T1000 (cell line): ENCODE data around the gene RFFL.

Experiments
- DNase-seq: peaks from one replicate; lab custom pipeline; 2025; ENCODE audit warnings: mixed read lengths; lab: John Stamatoyannopoulos, UW

Gene RFFL

GRCh38 chr17:35081638-35082037 lies 18.1 kb upstream of the RFFL start:
- DNase-seq = no peak

DNA sequence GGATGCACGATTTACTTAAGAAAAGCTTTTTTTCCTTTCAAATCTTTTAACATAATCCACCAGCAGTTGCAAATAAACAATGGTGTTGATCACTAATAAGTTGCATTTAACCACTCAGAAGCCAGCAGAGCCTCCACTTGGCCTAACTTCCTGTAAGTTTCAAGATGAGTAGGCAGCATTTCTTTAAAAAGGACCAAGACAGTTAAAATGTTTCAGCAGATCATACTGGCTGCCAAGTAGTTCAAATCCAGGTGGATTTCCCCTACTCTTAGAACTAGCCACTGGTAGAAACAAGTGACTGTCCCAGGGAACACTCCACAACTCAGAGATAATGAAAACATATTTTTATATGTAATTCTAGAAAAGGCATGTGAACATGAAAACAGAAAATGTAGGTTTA lies 17.0 kb upstream of the RFFL start:
- DNase-seq = no peak

GRCh38 chr17:35079547-35080423 lies 16.3 kb upstream of the RFFL start:
- no peak for DNase-seq

GRCh38 chr17:35076874-35077273 lies 13.4 kb upstream of the RFFL start:
- no peak for DNase-seq

- DNase-seq = no peak
Observed at GRCh38 chr17:35074711-35075707, 11.5 kb upstream of the RFFL start.

GRCh38 chr17:35073991-35074627 lies 10.6 kb upstream of the RFFL start:
- no peak for DNase-seq

DNA sequence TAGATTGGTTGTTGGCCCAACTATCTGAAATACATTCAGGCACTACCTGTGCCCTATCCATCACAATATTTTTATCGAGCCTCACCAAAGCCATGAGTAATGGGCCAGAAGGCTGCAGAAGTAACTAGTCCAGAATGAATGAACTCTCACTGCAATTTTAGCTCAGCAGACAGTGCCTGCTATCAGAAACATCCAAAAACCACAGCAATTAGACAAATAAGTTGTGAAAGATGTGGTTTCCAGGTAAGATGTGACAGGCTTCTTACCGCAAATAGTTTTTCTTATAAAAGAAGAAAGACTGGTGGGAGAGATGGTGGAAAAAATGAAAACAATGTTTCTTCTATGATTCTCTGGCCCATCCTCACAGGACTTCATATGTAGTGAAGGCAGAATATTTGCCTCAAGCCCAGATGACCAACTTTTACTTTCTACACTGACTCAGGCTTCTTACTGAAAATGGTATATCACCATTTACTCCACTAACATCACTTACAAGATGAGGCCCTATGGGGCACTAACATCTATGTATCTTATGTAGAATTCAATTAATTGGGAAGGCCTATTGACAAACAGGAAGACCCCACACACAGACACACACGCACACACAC lies 9.8 kb upstream of the RFFL start:
- no peak for DNase-seq

DNA sequence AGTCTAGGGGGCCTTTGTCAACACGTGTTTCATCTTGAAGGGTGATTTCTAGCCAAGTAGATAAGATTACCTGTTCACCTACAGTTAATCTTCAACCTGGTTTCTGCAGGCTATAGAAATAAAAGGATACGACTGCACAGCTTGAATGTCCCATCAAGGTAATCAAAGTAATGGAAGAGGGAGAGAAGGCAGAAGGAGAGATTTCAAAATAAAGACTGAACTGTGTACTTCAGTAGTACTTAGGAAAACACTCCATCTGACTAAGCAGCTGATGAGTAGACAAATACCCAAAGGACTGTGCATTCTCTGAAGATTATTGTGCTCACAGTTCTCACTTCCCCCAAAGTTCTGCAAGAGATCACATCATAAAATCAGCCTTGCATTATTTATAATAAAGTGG lies 5.8 kb upstream of the RFFL start:
- no peak for DNase-seq

DNA sequence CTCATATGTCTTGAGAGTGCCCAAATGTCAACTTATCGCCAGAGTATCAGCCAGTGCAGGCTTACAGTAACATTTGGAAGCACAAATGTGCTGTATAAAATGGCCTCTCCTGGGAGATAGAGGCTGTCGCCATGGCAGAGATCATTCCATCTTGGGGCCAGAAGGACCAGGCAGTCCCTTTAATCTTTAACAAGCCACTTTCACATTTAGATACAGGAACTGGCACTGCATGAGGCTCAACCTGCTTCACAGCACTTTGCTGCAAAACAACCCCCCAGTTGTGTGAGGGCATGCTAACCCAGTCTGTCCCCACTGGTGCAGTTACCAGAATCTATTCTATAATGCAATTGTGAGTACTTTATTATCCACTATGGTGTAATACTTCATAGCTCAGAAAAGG lies 4.7 kb upstream of the RFFL start:
- DNase-seq = no peak

- no peak for DNase-seq
Observed at GRCh38 chr17:35065880-35066279, 2.4 kb upstream of the RFFL start.

DNA sequence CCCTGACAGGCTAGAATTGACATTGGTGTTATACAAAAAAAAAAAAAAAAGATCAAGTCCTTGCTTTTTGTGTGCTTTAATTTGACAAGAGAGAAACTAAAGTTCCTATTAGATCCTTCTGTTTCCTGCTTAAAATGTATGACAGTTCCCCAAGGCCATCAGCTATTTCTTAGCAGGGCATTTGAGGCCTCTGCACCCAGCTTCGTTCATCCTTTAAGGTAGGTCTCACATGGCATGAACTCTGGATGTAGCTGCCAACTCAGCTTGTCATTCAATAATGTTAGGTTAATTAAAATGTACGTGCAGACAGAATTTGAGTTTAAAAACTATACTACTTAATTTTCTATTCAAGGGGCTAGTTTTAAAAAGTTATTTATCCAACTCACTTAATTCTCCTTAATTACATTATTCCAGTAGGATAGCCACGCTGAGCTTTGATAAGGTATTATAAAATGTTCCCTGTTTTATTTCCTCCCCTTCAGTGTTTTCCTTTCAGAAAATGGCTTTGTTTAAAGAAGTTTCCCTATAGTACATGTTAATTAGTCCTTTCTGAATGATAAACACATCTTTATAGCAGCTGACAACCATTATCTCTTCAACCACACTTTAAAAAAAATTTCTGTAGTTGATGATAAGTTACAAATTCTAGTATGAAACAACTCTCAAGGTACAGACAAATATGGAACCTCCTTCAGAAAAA lies 1.2 kb upstream of the RFFL start:
- no peak for DNase-seq

DNA sequence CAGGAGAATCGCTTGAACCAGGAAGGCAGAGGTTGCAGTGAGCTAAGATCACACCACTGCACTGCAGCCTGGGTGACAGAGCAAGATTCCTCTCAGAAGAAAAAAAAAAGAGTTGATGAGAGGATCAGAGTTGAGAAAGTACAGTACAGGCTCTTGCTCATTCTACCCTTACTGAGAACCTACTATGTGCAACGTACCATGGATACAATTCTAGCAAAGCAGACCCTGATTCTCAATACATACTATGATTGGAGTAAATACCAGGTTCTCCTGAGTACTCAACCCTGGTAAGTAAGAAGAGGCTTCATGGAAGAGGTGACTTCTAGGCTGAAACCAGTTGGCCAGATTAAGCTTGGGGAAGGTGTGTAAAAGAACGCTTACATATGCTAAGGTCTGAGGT lies 1.2 kb downstream of the RFFL start:
- DNase-seq = no peak

GRCh38 chr17:35057332-35057915 lies 6.1 kb downstream of the RFFL start:
- no peak for DNase-seq

DNA sequence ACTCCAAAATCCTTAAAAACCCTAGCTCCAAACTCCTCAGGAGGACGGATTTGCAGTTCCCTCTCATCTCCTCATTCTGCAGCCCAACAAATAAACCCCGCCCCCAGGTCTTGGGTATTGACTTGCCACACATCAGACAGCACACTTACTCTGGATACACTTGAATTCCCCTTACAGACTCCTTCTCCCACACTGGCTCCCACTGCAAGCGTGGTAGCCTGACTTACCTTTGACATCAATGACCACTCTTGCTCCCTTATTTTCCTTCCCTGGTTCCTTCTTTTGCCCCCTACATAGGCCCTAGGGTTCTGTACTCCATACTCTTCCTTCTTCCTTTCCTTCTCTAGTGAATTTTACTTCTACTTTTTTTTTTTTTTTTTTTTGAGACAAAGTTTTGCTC lies 7.5 kb downstream of the RFFL start:
- DNase-seq = no peak

DNA sequence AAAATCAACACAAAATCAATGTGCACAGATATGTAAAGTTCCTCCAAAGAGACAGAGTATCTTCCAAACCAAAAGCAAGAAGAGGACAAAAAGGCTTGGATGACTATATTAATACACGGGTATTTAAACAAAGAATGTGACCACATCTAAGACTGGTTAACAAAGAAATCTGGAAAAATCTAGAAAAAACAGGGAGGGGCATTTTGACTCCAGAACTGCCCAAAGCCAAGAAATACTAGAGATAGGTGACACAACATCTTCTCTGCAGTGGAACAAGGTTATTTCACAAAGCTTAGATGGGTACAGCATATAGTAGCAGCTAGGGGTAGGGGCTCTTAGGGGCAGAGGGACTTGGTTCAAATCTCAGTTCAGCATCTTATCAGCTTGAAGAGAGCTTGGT lies 10.3 kb downstream of the RFFL start:
- DNase-seq = no peak

DNA sequence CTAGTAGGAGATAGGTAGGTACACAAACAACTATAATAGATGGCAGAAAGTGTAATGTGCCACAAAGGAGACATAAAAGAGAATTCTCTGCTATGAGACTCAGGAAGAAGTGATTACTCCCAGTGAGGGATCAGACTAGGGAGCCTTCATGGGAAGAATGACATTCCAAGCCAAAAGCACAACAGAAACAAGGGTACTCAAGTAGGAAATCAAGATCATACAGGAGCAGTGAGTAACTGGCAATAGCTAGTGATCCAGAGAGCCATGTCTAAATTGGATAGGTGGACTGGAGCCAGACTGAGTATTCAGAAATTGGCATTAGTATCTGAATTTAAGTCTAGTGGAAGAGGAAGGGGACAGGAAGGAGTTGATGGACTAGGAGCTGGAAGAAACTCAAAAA lies 10.7 kb downstream of the RFFL start:
- DNase-seq = no peak

DNA sequence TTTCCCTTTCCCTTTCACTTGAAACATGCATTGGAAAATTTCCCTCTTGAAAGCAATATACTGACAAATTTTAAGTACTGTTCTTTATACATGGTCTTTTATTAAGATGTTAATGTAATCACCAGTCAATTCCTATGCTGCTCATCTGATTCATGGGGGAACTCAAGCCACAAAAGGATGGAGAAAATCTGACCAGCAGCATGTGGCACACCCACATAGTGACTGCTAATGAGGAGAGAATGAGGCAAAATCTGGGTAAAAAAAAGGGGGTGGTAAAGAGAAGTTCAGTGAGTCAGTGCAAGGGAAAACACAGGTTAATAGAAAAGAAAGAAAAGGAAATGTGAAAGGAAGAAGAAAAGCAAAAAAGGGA lies 11.3 kb downstream of the RFFL start:
- DNase-seq = no peak

DNA sequence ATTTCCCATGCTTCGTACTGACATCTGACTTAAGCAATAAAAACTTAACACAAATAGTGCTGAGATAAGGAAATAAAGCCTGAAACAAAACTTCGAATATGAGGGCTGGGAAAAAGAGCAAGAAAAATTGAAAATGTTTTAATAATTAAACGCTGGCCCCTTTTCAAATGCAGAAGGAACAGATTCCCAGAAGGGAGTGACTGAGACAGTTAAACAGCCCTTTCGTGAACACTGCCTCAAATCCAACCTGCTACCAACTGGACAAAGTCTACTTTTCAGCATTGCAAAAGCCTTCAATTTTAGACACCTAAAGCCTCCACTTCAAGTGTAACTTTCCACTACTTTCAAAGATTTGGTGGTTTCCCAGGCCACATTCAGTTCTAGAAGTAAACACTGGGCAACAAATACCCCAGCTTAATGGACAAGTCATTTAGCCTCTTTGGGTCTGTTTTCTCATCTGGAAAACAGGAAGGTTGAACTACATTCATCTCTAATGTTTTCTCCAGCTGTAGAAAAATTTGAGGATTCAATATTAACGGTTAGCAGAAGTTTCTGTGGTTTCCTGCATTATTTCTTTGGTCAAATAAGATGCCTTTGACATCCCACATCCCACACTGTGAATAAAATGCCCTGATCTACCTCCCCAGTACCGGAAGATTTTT lies 11.8 kb downstream of the RFFL start:
- no peak for DNase-seq

GRCh38 chr17:35051183-35051578 lies 12.3 kb downstream of the RFFL start:
- no peak for DNase-seq

GRCh38 chr17:35050170-35050569 lies 13.3 kb downstream of the RFFL start:
- no peak for DNase-seq
